Bronchial epithelial cell (primary cell): ENCODE data around the gene M1AP. TPM values are rescaled to one million over a fixed set of nuclear protein-coding genes. Genes with fewer than 3 reads are reported as not detected.

Source experiments
- DNase-seq: peaks from one replicate; pipeline ENCODE4 v3.0.0-alpha.2; 2010; ENCODE audit warnings: low read depth
- FAIRE-seq: peaks from 2 replicates; lab custom pipeline; 2011; peaks lifted over from hg19 to GRCh38; lab: Jason Lieb, UNC
- H3K27me3 ChIP-seq: 2 replicates; pipeline ENCODE4 v1.5.1; 2011; ENCODE audit warnings: low read length; ENCODE audit not compliant: control insufficient read depth, insufficient read depth
- H3K36me3 ChIP-seq: 2 replicates; pipeline ENCODE4 v1.5.1; 2011; ENCODE audit warnings: low read length; ENCODE audit not compliant: control insufficient read depth, insufficient read depth
- H3K4me3 ChIP-seq: 2 replicates; pipeline ENCODE4 v1.5.1; 2011; ENCODE audit warnings: mild to moderate bottlenecking, low read depth, low read length, control low read depth
- total RNA-seq: library from RNA; depleted of rRNA; stranded (reverse); fragments of >200 nt; gene quantifications from 2 replicates; pipeline ENCODE4 v1.2.1, GENCODE V29; 2014
- TF ChIP-seq, protein P1 (sequence below): IDR thresholded peaks from 2 replicates; pipeline ENCODE4 v1.5.1; 2011; ENCODE audit warnings: mild to moderate bottlenecking, moderate library complexity, low read length, control low read depth, inconsistent platforms; ENCODE audit not compliant: insufficient read depth, severe bottlenecking

M1AP gene, protein sequence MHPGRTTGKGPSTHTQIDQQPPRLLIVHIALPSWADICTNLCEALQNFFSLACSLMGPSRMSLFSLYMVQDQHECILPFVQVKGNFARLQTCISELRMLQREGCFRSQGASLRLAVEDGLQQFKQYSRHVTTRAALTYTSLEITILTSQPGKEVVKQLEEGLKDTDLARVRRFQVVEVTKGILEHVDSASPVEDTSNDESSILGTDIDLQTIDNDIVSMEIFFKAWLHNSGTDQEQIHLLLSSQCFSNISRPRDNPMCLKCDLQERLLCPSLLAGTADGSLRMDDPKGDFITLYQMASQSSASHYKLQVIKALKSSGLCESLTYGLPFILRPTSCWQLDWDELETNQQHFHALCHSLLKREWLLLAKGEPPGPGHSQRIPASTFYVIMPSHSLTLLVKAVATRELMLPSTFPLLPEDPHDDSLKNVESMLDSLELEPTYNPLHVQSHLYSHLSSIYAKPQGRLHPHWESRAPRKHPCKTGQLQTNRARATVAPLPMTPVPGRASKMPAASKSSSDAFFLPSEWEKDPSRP
- total RNA-seq, result 0.53 and 1.0 TPM in 2 replicates

DNA sequence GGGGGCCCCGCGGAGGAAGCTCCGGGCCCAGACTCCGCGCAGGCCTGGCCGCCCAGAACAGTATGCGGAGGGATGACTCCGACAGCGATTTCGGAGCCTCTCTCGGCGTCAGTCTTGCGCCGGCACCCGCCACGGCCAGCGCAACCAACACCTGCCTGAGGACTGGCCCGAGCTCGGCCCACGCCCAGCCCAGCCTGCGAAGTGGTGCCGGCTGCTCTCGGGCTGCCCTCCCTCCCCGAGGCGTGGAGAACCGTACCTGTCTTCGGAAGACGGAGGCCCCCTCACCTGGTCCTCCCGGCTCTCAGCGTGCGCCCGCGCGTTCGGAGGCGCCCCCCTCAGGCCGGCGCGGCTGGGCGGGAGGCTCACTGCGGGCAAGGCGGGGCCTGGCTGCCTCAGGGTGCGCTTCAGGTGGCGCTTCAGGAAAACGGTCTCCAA lies at the start of gene M1AP:
M1AP (minus strand) TSS at position 322 of the 435 bp plus-strand sequence. CDS start 8,055 bp downstream, outside the sequence.
- TF ChIP-seq, protein P1, sequence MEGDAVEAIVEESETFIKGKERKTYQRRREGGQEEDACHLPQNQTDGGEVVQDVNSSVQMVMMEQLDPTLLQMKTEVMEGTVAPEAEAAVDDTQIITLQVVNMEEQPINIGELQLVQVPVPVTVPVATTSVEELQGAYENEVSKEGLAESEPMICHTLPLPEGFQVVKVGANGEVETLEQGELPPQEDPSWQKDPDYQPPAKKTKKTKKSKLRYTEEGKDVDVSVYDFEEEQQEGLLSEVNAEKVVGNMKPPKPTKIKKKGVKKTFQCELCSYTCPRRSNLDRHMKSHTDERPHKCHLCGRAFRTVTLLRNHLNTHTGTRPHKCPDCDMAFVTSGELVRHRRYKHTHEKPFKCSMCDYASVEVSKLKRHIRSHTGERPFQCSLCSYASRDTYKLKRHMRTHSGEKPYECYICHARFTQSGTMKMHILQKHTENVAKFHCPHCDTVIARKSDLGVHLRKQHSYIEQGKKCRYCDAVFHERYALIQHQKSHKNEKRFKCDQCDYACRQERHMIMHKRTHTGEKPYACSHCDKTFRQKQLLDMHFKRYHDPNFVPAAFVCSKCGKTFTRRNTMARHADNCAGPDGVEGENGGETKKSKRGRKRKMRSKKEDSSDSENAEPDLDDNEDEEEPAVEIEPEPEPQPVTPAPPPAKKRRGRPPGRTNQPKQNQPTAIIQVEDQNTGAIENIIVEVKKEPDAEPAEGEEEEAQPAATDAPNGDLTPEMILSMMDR, result peak; percentile 14
- FAIRE-seq (no peak), DNase-seq (no peak)
- Histone ChIP-seq H3K4me3 (no peak within 1 kb of the TSS), H3K27me3 (no peaks in the 10 kb centered on the region), H3K36me3 (no peaks in the 10 kb centered on the region)

DNA sequence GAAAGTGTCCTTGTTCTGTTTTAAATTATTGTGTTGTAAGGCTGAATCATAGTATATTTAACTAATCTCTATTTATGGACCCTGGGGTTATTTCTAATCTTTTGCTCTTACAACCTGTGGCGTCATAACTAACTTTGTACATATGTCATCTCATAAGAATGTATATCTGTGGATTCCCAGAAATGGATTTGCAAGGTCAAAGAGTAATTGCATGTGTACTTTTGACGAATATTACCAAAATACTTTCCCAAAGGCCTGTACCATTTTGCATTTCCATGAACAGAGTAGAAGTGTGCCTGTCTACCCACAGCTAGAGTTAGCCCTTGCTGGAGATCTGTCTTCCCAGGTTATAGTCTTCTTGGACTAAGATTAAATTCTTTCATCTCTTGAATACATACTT lies 48.7 kb upstream of the M1AP start:
- DNase-seq, result peak; percentile 70
- Histone ChIP-seq H3K27me3 (no peaks in the 10 kb centered on the region), H3K36me3 (no peaks in the 10 kb centered on the region), H3K4me3 (no peak overlapping the region)
- no peak for FAIRE-seq
- TF ChIP-seq, protein P1, result no peak

DNA sequence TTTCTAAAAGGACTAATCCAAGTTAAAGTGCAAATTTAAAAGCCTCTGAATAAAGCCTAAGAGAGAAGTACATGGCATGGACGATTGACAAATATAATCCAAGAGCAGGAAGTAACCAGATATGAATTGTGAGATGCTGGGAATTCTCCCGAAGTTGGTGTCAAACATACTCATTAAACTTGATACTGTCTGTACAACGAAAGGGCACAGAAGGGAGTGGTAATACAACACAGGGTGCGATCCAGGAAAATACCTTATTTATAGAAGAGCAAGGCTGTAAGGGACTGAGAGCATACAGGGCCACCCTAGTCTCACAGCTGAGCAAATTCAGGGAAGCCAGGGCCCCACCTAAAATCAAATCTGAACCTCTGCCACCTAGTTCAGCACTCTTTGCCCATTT lies 47.5 kb upstream of the M1AP start:
- no peak for DNase-seq
- no peak for FAIRE-seq
- Histone ChIP-seq H3K36me3 (no peaks in the 10 kb centered on the region), H3K27me3 (no peaks in the 10 kb centered on the region), H3K4me3 (no peak overlapping the region)
- TF ChIP-seq, protein P1, result no peak

DNA sequence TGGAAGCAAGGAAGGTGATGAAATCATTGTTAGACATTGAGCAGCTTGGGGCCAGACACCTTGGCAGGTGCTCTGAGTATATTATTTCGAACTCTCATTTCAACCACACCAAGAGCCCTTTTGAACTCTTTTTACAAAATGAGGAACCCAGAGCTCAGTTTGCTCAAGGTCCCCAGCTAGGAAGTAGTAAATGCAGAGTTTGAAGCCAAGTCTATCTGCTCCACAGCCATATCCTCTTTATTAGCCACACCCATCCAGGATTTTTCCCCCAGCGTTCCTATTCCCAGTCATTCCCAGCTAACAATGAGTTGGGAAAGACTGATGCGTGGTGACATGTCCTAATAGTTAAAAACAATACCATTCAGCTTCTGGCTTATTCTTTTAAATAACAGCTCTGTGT lies 46.2 kb upstream of the M1AP start:
- Histone ChIP-seq H3K27me3 (no peaks in the 10 kb centered on the region), H3K36me3 (no peaks in the 10 kb centered on the region), H3K4me3 (no peak overlapping the region)
- FAIRE-seq (no peak), DNase-seq (peak; percentile 64)
- TF ChIP-seq, protein P1, result no peak

DNA sequence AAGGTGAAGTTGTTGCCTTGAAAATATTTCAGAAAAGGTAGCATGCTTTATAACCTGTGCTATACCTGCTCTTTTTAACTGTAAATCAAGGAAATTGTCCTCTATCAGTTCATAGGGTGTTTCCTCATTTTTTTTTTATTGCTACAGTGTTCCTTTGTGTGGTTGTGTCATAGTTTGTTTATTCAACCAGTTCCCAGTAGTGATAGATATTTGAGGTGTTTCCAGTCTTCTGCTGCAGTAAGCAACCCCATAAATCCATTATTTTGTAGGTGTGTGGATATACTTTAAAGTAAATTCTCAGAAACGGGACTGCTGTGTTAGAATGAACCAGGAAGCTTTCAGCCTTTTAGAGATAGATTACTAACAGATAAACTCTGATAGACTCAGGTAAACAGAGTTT lies 45.5 kb upstream of the M1AP start:
- DNase-seq, result no peak

More for the DNA sequence above, 45.5 kb upstream of the M1AP start:
- H3K36me3 ChIP-seq, result no peaks in the 10 kb centered on the region
- no peak overlapping the region for H3K4me3 ChIP-seq
- no peaks in the 10 kb centered on the region for H3K27me3 ChIP-seq
- no peak for FAIRE-seq
- TF ChIP-seq, protein P1, result no peak
